H54 (cell line): ENCODE results near the gene JAG2.
"Not testable (repeated sequence)": the region's sequence is repeated elsewhere in the genome, so short reads cannot be mapped to it uniquely, and the experiment has no call there.

Experiments used
- DNase-seq: peaks from one replicate; pipeline ENCODE4 v3.0.0; 2011; ENCODE audit warnings: low spot score, mixed read lengths; ENCODE audit not compliant: insufficient read length
- FAIRE-seq: peaks from 3 replicates; lab custom pipeline; 2011; peaks lifted over from hg19 to GRCh38; lab: Jason Lieb, UNC
- POLR2A ChIP-seq: IDR thresholded peaks from 2 replicates; pipeline ENCODE4 v1.6.1; 2011; ENCODE audit warnings: low read depth, mild to moderate bottlenecking, low read length

The JAG2 gene

GRCh38 chr14:105117257-105117646 is 51.3 kb downstream of the JAG2 start:
- no peak for DNase-seq
- FAIRE-seq = no peak
- TF ChIP-seq POLR2A = no peak

GRCh38 chr14:105116451-105117256 is 51.9 kb downstream of the JAG2 start:
- FAIRE-seq = no peak
- no peak for TF ChIP-seq POLR2A
- no peak for DNase-seq

GRCh38 chr14:105109243-105109642 is 59.3 kb downstream of the JAG2 start:
- not testable (repeated sequence) for FAIRE-seq

GRCh38 chr14:105108516-105108864 is 60.1 kb downstream of the JAG2 start:
- no peak for TF ChIP-seq POLR2A
- no peak for DNase-seq
- FAIRE-seq = no peak

More at GRCh38 chr14:105109243-105109642, 59.3 kb downstream of the JAG2 start:
- not testable (repeated sequence) for DNase-seq

GRCh38 chr14:105107781-105108515 is 60.6 kb downstream of the JAG2 start:
- DNase-seq (no peak), FAIRE-seq (no peak)

GRCh38 chr14:105107351-105107750 is 61.2 kb downstream of the JAG2 start:
- no peak for DNase-seq
- FAIRE-seq = no peak
- no peak for TF ChIP-seq POLR2A

More at GRCh38 chr14:105107781-105108515, 60.6 kb downstream of the JAG2 start:
- no peak for TF ChIP-seq POLR2A

- DNase-seq (no peak), FAIRE-seq (no peak)
- TF ChIP-seq POLR2A = no peak
Measured at GRCh38 chr14:105105158-105105557, 63.4 kb downstream of the JAG2 start.

GRCh38 chr14:105102893-105103292 is 65.7 kb downstream of the JAG2 start:
- FAIRE-seq (no peak), DNase-seq (no peak)

GRCh38 chr14:105102361-105102870 is 66.2 kb downstream of the JAG2 start:
- no peak for FAIRE-seq
- no peak for DNase-seq
- no peak for TF ChIP-seq POLR2A

More at GRCh38 chr14:105102893-105103292, 65.7 kb downstream of the JAG2 start:
- no peak for TF ChIP-seq POLR2A

GRCh38 chr14:105100910-105101309 is 67.7 kb downstream of the JAG2 start:
- FAIRE-seq = no peak
- no peak for DNase-seq
- no peak for TF ChIP-seq POLR2A

- no peak for TF ChIP-seq POLR2A
- FAIRE-seq (no peak), DNase-seq (no peak)
Measured at GRCh38 chr14:105099778-105100177, 68.8 kb downstream of the JAG2 start.

GRCh38 chr14:105098316-105098715 is 70.3 kb downstream of the JAG2 start:
- DNase-seq (no peak), FAIRE-seq (no peak)
- no peak for TF ChIP-seq POLR2A

GRCh38 chr14:105097794-105098127 is 70.8 kb downstream of the JAG2 start:
- FAIRE-seq (no peak), DNase-seq (no peak)
- no peak for TF ChIP-seq POLR2A

- TF ChIP-seq POLR2A = no peak
- no peak for FAIRE-seq
- DNase-seq = no peak
Measured at GRCh38 chr14:105096206-105096875, 72.2 kb downstream of the JAG2 start.
